Transverse colon (tissue), 4 donors: ENCODE data around the gene TCTA. TPM values are rescaled to one million over a fixed set of nuclear protein-coding genes. Genes with fewer than 3 reads are reported as not detected.

Source experiments
- DNase-seq: peaks from one replicate; pipeline ENCODE4 v3.0.0-alpha.2; 2019
- H3K27ac ChIP-seq, 4 donors: fragments of 200-600 bp; sonication (generic); 2 replicates each; pipeline ENCODE4 v1.5.1; 2016 to 2018; ENCODE audit warnings: inconsistent platforms in 4 of 4
- H3K27me3 ChIP-seq: fragments of 200-600 bp; sonication (generic); 2 replicates; pipeline ENCODE4 v1.5.1; 2017; ENCODE audit warnings: inconsistent platforms
- H3K36me3 ChIP-seq, 4 donors: fragments of 200-600 bp; sonication (generic); 2 replicates each; pipeline ENCODE4 v1.5.1; 2017 to 2019; ENCODE audit warnings: inconsistent platforms in 4 of 4
- H3K4me1 ChIP-seq, 4 donors: fragments of 200-600 bp; sonication (generic); 2 replicates each; pipeline ENCODE4 v1.5.1; 2017 to 2020; ENCODE audit warnings: inconsistent platforms in 4 of 4
- H3K4me3 ChIP-seq, 4 donors: fragments of 200-600 bp; sonication (generic); 1 replicate in 1 of 4; 2 replicates in 3 of 4; pipeline versions ENCODE4 v1.5.1 to v1.6.1; 2017 to 2019; ENCODE audit warnings: inconsistent platforms in 4 of 4
- H3K9me3 ChIP-seq, 2 donors: fragments of 200-600 bp; sonication (generic); 2 replicates each; pipeline ENCODE4 v1.5.1; 2017 to 2019; ENCODE audit warnings: inconsistent platforms in 2 of 2
- CTCF ChIP-seq, 5 experiments: fragments of 200-600 bp in 3 of 5; fragments of 450-650 bp in 2 of 5; sonication (generic) in 3 of 5; IDR thresholded peaks; 1 replicate in 2 of 5; 2 replicates in 3 of 5; pipeline ENCODE4 v1.5.1; 2016 to 2017; ENCODE audit warnings: antibody characterized with exemption in 5 of 5, inconsistent platforms in 3 of 5, mild to moderate bottlenecking in 2 of 5, moderate library complexity in 1 of 5
- EP300 ChIP-seq: sonication (generic); formaldehyde crosslinking; IDR thresholded peaks from one replicate; pipeline ENCODE4 v1.6.1; 2017; ENCODE audit warnings: antibody characterized with exemption, low read depth
- POLR2A ChIP-seq: fragments of 450-650 bp; IDR thresholded peaks from one replicate; pipeline ENCODE4 v1.6.1; 2016; ENCODE audit warnings: antibody characterized with exemption, mild to moderate bottlenecking, moderate library complexity
- POLR2AphosphoS5 ChIP-seq, 3 donors: sonication (generic); formaldehyde crosslinking; IDR thresholded peaks; one replicate each; pipeline ENCODE4 v1.6.1; 2016; ENCODE audit warnings: antibody characterized with exemption in 3 of 3
- WGBS, 2 donors: methylation state at CpG; one replicate each; pipeline ENCODE4 v1.1.5; 2018; ENCODE audit warnings: low coverage in 1 of 2; 5-methylcytosine and 5-hydroxymethylcytosine counted together
- in situ Hi-C, 4 donors: fragments of 200-750 bp; cut with MboI; loops; one replicate each; pipeline versions ENCODE4 v1.15.0 to v1.15.1; 2017; ENCODE audit warnings: low sequenced_read_pairs in 3 of 4, low pct_ligation_motif_present in 1 of 4, low pct_unique_long_range_greater_than_20kb in 1 of 4
- intact Hi-C: fragments of 100-400 bp; cut with DNase I; formaldehyde crosslinking; loops from one replicate; pipeline ENCODE4 v1.15.1; 2023; ENCODE audit warnings: low total_unique reads
- total RNA-seq, 4 donors: library from RNA; depleted of rRNA; stranded (reverse); fragments of >200 nt; gene quantifications; one replicate each; pipeline ENCODE4 v1.1.0, GENCODE V29; 2016

The TCTA gene
- total RNA-seq, 4 donors from 2014 or later: 7.8 to 59.8 (median 38.6) TPM

GRCh38 chr3:49454898-49455681 is 42.9 kb downstream of the TCTA start:
- Histone ChIP-seq H3K27ac (no peak overlapping the region), H3K4me1 (no peaks in the 10 kb centered on the region), H3K4me3 (no peak overlapping the region), H3K36me3 (no peaks in the 10 kb centered on the region), H3K9me3 (no peaks in the 10 kb centered on the region), H3K27me3 (no peaks in the 10 kb centered on the region)
- no peak for DNase-seq
- intact Hi-C loops: loop anchor here (10.0 kb wide), 1 partner anchor 290 kb away; the partner anchor contains the start of gene CCDC71
- in situ Hi-C loops: no loop called here
- TF ChIP-seq POLR2A (no peak), EP300 (no peak), POLR2AphosphoS5 (IDR thresholded peaks at IDR 0.05) (no peak), CTCF (IDR thresholded peaks at IDR 0.05) (no peak)
- WGBS, 2 donors: 82% methylated on average over 3 of the region's 3 CpGs; no CpG with 5 or more reads in 1 of the 2 donors

DNA sequence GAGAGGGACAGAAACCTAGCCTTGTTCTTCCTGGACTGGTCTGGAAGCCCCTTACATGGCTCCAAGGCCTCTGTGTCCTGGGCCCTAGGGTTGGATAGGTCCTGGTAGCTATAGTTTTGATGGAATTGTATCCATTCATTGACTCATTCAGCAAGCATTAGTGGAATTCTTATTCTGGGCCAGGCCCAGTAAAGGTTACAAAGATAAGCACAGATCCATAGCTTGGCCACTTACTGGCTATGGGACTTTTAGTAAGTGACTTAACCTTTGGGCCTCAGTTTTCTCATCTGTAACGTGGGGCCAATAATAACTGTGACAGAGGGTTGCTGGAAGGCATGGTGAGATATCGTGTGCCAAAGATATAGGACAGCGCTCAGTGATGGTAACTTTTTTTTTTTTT is 44.2 kb downstream of the TCTA start:
- no peak overlapping the region for H3K4me3 ChIP-seq
- in situ Hi-C loops: no loop called here
- no peaks in the 10 kb centered on the region for H3K27me3 ChIP-seq
- 88% methylated on average over 3 of the region's 3 CpGs; no CpG with 5 or more reads in 1 of the 2 donors for WGBS, 2 donors
- DNase-seq: no peak
- no peaks in the 10 kb centered on the region for H3K36me3 ChIP-seq
- H3K27ac ChIP-seq: no peak overlapping the region
- no peak for TF ChIP-seq EP300
- TF ChIP-seq CTCF (IDR thresholded peaks at IDR 0.05): no peak
- TF ChIP-seq POLR2A: no peak
- TF ChIP-seq POLR2AphosphoS5 (IDR thresholded peaks at IDR 0.05): no peak
- H3K4me1 ChIP-seq: peaks cover under 1 to 4% (median 3%) of the 10 kb centered on the region in 4 donors
- no peaks in the 10 kb centered on the region for H3K9me3 ChIP-seq
- intact Hi-C loops: loop anchor here (10.0 kb wide), 1 partner anchor 292 kb away; the partner anchor contains the start of gene CCDC71

- Histone ChIP-seq H3K9me3 (no peaks in the 10 kb centered on the region), H3K36me3 (no peaks in the 10 kb centered on the region), H3K27ac (no peak overlapping the region), H3K27me3 (no peaks in the 10 kb centered on the region), H3K4me1 (peaks cover 6 to 14% (median 10%) of the 10 kb centered on the region in 4 donors), H3K4me3 (no peak overlapping the region)
- in situ Hi-C loops (no loop called here), intact Hi-C loops (no loop called here)
- WGBS, 2 donors: 90% methylated on average over 2 of the region's 2 CpGs; no CpG with 5 or more reads in 1 of the 2 donors
- no peak for TF ChIP-seq POLR2AphosphoS5 (IDR thresholded peaks at IDR 0.05)
- TF ChIP-seq POLR2A: no peak
- TF ChIP-seq CTCF (IDR thresholded peaks at IDR 0.05): no peak
- no peak for TF ChIP-seq EP300
- no peak for DNase-seq
Measured at GRCh38 chr3:49460188-49460890, 48.1 kb downstream of the TCTA start.

- no peaks in the 10 kb centered on the region for H3K27me3 ChIP-seq
- no peaks in the 10 kb centered on the region for H3K9me3 ChIP-seq
- no peak for DNase-seq
- H3K4me3 ChIP-seq: no peak overlapping the region
- H3K36me3 ChIP-seq: no peaks in the 10 kb centered on the region
- intact Hi-C loops (no loop called here), in situ Hi-C loops (no loop called here)
- H3K4me1 ChIP-seq: peaks cover 6 to 19% (median 10%) of the 10 kb centered on the region in 4 donors
- WGBS, 2 donors: 92% methylated on average over 4 of the region's 4 CpGs; no CpG with 5 or more reads in 1 of the 2 donors
- H3K27ac ChIP-seq: no peak overlapping the region
- TF ChIP-seq POLR2A (no peak), CTCF (IDR thresholded peaks at IDR 0.05) (no peak), EP300 (no peak), POLR2AphosphoS5 (IDR thresholded peaks at IDR 0.05) (no peak)
Measured at GRCh38 chr3:49460956-49461355, 48.7 kb downstream of the TCTA start.
